Measurements from ENCODE around the gene MTREX.

MTREX gene

GRCh38 chr5:55383254-55383653 lies 75.5 kb downstream of the MTREX start:
- no peak for DNase-seq (ENCODE audit: low read depth)

DNA sequence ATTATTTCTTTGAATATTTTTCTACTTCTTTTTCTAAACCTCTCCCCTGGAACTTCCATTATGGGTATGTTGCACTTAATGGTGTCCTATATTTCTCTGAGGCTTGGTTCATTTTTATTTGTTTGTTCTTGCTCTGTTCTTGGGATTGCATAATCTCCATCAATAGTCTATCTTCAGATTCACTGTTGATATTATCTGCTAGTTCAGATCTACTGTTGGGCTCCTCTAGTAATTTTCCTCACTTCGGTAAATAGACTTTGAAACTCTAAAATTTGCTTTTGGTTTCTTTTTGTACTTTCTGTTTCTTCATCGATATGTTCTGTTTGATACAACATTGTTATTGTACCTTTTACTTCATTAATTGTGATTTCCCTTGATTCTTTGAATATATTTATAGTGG lies 76.3 kb downstream of the MTREX start:
- DNase-seq (ENCODE audit: low read depth), result no peak

- DNase-seq (ENCODE audit: low read depth), result no peak
These were observed 77.4 kb downstream of the MTREX start for GRCh38 chr5:55385227-55385626.

DNA sequence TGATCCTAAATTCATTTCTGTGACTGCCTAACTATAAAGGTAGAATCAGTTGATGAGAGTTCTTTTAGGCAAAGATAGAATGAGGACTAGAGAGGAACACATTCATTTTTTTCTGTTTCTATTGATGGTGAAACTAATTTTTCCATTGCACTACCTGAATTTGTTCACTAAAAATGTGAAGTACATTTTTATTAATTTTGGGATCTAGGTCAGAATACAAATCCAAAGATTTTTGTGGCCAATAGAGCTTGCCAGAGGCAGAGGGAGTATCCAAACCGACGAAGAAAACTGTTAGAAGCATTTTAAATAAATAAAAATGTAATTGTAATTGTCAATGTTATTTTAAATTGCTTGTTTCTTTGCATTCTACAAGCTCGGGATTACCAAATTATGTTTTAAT lies 78.1 kb downstream of the MTREX start:
- no peak for DNase-seq (ENCODE audit: low read depth)

DNA sequence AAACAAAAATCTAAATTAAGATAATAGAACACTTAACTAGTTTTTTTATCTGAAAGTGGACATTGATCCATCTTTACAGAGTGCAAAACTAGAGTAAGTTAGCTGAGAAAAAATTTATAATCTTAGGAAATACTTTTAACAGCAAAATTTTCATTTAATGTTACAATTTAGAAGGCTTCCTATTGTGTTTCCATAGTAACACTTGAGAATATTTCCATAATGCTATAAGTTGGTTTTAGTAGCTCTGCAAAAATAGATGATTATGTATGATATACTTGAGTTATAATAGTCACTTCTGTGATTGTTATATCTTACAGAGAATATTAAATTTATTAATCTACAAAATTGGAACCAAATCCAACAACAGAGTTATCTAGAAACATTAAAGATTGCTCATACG lies 78.6 kb downstream of the MTREX start:
- no peak for DNase-seq (ENCODE audit: low read depth)

- no peak for DNase-seq (ENCODE audit: low read depth)
These were observed 80.1 kb downstream of the MTREX start for GRCh38 chr5:55387865-55388264.

DNA sequence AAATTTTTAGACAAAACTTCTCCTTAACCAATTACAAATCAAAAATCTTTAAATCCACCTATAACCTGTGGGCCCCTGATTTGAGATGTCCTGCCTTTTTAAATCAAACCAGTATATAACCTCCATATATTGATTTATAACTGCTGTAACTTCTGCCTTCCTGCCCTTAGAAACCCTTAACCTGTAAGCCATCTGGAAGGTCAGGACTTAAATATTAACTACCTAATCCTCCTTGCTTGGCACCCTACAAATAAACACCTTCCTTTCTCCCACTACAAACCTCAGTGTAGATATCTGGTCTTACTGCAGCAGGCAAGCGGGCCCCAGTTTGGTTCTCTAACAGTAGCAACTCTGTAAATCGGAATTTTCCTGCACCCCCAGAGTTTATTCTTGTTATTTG lies 83.9 kb downstream of the MTREX start:
- DNase-seq (ENCODE audit: low read depth), result no peak

DNA sequence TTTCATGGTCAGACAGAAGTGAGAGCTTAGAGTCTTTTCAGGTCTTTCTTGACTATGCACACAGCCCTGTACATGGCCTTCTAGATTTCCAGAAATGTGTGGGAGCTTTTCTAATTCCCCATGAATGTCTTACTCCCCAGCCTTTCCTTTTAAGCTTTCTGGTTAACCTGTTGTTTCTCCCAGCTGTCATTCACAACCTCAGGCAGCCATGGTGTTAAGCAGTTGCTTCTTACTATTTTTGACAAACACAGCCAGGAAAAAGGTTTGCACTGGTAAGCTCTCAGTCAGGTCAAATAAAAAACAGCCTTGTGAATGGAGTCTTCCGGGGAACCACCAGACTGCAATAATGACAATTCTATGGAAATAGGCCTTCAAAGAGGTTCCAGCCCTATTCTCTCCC lies 84.9 kb downstream of the MTREX start:
- DNase-seq (ENCODE audit: low read depth), result no peak

DNA sequence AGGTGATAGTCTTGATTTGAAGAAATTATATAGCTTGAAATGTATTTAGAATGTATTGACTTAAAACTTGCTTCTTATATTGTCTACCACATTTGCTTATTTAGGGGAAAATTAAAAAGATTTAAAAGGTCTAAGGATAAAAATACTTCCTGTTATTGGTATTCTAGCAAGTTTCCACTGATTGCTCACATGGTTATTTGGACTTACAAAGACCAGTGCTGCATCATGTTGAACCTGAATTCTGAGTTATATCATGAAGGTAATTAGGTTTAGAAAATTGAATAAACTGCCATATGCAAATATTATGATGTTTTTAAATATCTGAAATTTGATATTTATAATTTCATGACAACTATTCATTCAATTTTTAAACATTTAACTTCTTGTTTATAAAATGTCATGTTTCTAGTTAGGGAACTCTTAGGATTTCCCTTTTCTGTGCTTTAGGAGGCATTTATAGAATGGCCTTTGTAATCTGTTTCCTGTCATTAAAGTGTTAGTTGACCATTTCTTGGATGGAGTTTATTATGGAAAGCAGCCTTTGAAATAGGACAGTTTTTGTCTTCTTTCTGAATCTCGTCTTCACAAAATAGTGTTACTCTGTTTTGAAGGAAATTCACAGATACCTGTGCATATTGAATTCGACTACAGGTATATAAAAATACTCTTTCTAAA lies 85.8 kb downstream of the MTREX start:
- DNase-seq (ENCODE audit: low read depth), result no peak

DNA sequence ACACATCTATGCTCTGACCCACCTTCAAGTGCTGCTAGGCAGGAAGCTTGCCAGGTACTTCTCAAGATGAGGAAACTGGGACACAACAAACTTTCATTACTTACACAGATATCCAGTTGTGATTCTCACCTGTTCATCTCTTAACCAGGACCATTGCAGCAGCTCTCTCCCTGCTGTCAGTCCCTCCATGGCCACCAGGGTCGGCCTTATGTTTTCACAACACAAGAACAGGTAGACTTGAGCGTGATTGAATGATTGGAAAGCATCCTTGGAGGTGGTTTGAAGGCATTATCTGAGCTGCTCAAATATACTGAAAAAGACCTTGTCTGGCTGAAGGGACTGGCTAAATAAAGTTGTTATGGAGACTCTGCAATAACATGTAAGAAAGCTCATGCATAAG lies 94.4 kb downstream of the MTREX start:
- no peak for DNase-seq (ENCODE audit: low read depth)

DNA sequence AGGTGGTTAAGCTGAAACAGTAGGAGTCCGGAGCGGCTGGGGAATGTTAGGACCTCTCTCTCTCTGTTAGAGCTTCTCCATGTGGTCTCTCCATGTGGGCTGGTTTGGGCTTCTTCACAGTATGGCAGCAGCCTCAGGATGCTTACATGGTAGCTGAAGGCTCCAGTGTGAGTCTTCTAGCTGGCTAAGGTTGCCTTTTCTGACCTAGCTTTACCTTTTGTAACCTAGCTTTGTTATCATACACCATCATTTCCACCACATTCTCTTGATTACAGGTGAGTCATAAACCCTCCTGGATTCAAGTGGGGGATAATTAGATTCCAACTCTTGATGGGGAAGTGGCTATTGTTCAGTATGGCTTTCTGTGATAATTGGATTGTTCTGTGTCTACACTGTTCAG lies 98.5 kb downstream of the MTREX start:
- DNase-seq (ENCODE audit: low read depth), result no peak

DNA sequence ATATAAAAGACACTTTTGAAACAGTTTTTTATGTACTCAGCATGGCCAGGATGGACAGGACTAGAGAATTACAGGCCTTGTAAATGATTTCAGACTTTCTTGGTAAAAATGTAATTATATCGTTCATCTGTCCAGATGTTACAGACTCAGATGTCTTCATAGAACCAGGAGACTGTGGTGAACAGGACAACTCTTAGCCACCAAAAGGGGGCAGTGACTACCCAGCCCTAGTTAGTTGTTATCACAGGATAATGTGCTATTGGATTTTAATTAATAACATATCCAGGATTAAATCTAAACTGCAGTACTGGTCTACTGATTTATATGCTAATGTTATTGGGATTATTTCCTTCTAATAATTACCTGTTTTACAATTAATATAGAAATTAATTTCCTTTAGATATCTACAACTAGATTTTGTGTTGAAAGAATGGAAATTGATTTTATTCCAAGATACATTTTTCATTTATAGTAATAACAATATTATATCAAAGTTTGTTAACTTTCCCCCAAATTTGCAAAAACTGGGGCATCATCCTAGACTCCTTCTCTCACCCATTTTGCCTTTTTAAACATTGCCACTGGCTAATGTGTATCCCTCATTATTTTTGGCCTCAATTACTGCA lies 99.4 kb downstream of the MTREX start:
- DNase-seq (ENCODE audit: low read depth), result peak; percentile 65

GRCh38 chr5:55407984-55408383 lies 100.2 kb downstream of the MTREX start:
- peak; percentile 46 for DNase-seq (ENCODE audit: low read depth)

DNA sequence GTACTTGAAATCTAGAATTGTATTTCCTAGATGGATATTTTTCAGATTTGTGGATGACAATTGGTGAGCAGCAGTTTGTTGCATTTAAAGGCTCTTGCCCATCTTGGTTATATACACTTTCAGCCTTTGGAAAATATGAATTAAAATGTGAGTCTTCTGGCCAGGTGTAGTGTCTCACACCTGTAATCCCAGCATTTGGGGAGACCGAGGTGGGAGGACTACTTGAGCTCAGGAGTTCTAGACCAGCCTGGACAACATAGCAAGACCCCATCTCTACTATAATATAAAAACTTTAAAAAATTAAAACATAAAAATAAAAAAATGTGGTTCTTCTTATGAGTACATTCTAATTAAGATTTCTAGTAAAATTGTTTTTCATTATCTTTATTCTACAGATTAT lies 102.0 kb downstream of the MTREX start:
- no peak for DNase-seq (ENCODE audit: low read depth)

DNA sequence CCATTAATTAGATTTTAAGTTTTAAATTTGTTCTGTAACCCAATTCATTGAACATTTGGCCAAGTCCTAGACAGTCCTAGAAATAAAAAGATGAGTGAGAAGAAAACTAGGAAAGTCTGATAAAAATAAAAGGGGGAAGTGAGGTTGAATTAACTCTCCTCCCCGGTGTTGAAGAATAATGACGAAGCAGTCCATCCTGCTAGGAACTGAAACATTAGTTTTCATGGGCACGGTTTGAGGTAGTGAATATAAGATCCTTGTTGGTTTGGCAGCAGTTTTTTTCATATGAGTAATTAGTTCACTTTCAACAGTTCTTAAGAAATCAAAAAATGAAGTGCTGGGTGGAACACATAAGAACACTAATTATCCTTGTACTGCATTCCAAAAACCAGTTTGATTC lies 103.1 kb downstream of the MTREX start:
- DNase-seq (ENCODE audit: low read depth), result no peak

- no peak for DNase-seq (ENCODE audit: low read depth)
These were observed 104.1 kb downstream of the MTREX start for GRCh38 chr5:55411876-55412275.

DNA sequence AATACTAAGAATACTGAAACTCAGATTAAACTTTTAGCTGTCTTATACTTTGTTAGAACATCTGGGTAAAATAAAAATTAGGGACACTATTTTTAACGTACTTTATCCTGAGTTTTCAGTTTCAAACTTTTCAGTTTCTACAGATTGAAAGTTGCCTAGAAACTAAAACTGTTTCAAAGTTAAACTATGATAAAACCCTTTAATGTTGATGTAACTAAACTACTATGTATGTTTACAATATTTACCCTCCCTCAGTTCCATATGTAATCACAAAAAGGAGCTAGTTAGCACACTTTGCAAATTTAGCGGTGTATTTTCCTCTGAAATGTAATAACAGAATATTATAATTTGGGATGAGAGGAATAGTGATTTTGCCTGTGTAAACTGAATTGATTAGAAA lies 105.9 kb downstream of the MTREX start:
- DNase-seq (ENCODE audit: low read depth), result no peak

- DNase-seq (ENCODE audit: low read depth), result no peak
These were observed 107.3 kb downstream of the MTREX start for GRCh38 chr5:55415071-55415470.

DNA sequence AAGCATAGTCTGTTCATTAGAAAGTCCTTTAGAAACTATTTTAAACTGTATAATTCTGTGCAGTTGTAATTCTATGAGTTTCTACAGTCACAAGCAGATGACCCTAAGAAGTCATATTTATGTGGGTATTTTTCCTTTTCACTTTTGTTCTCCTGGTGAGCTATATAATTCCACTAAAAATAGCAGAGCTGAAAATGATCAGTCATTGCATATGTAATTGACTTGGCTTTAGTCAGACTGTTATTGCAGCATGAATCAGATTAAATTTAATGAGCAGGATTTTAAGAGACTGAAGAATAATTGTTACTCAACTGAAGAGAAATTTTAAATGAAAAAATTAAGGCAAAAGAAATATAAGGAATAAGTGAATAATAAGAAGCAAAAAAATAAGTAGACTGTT lies 108.5 kb downstream of the MTREX start:
- DNase-seq (ENCODE audit: low read depth), result no peak

- peak; percentile 79 for DNase-seq (ENCODE audit: low read depth)
These were observed 111.5 kb downstream of the MTREX start for GRCh38 chr5:55418994-55419968.

- peak; percentile 46 for DNase-seq (ENCODE audit: low read depth)
These were observed 113.3 kb downstream of the MTREX start for GRCh38 chr5:55421074-55421529.

- DNase-seq (ENCODE audit: low read depth), result no peak
These were observed 118.7 kb downstream of the MTREX start for GRCh38 chr5:55426455-55426854.

DNA sequence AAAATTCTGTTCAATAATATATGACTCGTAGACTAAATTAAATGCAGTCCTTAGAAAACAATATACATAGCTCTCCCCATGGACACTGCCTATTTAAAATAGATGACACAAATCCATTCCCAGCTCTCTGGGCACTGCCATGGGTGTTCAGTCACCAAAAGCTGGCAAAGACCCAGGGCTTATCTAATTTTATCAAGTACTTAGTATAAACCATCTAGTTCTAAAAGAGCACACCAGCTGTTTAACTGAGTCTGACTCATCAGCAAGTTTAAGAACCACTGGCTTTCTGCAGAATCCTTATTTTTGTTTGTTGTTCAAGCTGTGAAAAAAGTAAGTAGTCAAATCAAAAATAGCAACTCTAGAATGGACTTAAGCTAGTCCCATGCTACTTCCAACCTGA lies 119.4 kb downstream of the MTREX start:
- peak; percentile 82 for DNase-seq (ENCODE audit: low read depth)
